GM19463 (cell line): ENCODE measurements around the gene B4GALNT3.

ENCODE experiments used
- ATAC-seq: cut with Tn5 transposase; IDR thresholded peaks from one replicate; pipeline ENCODE4 v1.9.1; 2021; ENCODE audit warnings: mild to moderate bottlenecking, moderate library complexity; ENCODE audit not compliant: unreplicated experiment

Gene B4GALNT3

DNA sequence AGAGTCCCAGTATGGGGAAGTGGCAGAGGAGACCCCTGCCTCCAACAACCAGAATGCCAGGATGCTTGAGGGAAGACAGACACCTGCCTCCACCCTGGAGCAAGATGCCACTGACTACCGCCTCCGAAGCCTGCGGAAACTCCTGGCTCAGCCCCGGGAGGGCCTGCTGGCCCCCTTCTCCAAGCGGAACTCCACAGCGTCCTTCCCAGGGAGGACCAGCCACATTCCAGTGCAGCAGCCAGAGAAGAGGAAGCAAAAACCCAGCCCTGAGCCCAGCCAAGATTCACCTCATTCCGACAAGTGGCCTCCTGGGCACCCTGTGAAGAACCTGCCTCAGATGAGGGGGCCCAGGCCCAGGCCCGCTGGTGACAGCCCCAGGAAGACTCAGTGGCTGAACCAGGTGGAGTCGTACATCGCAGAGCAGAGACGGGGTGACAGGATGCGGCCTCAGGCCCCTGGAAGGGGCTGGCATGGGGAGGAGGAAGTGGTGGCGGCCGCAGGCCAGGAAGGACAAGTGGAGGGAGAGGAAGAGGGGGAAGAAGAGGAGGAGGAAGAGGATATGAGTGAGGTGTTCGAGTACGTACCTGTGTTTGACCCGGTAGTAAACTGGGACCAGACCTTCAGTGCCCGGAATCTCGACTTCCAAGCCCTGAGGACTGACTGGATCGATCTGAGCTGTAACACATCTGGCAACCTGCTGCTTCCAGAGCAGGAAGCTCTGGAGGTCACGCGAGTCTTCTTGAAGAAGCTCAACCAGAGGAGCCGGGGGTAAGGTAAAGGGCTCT is 93.7 kb downstream of the B4GALNT3 start:
- no peak for ATAC-seq

DNA sequence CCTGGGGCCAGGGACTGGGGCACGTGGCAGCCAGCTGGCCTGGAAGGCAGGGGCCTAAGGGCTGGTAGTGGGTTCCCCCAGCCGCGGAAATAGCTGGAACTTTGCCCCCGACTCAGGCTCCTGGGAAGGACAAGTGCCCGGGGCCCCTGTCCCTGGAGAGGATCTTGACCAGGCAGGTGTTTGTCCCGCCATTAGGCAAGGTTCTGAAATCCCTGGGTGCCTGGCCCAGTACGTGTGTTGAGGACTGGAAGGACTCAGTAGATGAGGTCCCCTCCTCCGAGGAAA is 94.2 kb downstream of the B4GALNT3 start:
- ATAC-seq = no peak

DNA sequence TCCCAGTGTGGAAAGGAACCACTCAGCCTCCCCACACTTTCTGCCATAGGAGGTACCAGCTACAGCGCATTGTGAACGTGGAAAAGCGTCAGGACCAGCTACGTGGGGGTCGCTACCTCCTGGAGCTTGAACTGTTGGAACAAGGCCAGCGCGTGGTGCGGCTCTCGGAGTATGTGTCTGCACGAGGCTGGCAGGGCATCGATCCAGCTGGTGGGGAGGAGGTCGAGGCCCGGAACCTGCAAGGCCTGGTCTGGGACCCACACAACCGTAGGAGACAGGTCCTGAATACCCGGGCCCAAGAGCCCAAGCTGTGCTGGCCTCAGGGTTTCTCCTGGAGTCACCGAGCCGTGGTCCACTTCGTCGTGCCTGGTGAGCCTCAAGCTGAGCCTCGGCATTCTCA is 96.8 kb downstream of the B4GALNT3 start:
- ATAC-seq = no peak

DNA sequence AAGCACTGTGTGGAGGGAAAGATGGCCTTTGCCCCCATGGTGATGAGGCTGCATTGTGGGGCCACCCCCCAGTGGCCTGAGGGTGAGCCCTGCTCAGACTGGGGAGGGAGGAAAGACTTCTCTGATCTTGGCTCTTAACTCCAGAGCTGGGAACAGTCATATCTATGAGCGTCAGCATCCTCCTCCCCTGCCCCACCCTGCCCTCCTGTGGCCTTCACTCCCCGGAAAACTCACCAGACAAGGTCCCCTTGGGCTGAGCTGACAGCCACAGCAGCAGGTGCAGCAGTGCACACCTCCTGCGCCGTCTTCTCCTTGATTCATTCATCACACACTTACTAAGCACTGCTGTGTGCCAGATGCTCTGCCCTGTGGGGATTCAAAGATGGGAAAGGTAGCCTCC is 98.8 kb downstream of the B4GALNT3 start:
- ATAC-seq = no peak

DNA sequence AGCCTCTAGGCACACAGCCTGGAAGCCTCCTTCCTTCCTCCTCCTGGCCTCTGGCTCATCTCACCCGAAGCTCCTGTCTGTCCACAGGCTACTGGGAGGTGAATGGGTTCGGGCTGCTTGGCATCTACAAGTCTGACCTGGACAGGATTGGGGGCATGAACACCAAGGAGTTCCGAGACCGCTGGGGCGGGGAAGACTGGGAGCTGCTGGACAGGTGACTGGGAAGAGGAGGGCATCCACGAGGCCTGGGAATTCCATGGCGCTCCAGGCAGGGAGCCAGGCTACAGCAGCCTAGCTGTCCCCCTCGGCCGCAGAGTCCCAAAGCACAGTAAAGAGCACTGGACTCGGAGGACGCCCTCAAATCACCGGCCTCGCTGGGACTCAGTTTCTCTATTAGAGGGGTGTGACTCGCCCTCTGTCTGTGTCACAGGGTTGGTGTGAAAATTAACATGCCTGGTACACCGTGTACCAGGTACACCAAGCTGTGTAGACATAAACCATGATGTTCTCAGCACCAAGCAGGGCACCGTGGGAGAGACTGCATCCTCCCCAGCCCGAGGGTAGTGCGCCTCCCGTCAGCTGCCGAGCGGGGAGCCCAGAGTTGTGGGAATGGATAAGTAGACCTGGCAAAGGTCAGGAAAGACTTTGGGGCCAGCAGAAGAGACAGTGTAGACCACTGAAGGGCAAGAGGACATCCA is 99.6 kb downstream of the B4GALNT3 start:
- ATAC-seq = no peak

DNA sequence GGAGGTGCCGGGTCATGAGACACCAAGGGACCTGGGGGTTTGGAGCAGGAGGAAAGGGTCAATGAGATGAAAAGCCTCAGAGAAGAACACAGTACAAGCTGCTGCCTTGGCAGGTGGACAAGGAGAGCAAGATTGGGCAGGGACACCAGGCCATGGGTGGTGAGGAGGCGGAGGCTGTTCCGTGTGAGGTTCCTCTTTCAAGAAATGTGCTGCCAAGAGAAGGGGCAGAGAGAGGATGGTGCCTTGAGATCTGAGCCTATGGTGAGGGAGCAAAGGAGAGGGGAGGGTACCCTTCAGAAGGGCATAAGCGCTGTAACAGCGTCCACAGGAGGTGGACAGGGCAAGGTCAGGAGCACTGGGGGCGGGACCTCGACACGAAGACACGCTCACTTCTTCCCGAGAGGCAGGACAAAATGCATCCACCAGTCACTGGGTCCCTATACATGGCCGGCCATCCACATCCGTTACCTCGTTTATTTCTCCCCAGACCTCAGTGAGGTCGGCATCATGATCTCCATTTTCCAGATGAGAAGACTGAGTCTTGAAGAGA is 100.2 kb downstream of the B4GALNT3 start:
- ATAC-seq = no peak

DNA sequence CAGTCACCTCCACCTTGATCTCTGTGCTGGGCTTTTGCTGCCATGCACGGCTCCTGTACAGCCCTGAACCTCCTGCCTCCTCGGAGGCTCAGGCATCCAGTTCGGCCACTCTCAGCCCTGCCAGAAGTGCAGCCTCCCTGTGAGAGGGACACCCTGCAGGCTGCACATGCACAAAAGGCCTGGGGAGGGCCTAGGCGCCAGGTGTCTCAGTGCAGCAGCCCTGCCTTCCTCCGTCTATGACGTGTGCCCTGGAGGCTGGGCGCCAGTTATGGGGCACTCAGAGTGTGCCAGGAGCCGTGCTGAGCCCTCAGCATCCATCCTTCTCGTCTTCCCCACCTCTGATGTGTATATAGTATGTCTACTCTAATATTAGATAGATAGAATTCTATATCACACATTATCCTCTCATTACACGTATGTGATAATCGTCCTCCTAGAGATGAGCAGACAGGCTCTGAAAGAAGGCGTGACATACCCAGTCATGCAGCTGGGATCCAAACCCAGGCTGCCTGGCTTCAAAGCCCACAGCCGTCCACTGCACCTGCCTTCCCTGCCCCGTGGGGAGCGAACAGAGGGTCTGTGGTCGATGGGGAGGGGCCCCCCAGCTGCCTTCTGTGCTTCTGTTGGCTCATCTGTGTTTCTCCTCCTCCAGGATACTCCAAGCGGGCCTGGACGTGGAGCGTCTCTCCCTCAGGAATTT is 101.1 kb downstream of the B4GALNT3 start:
- ATAC-seq = no peak

DNA sequence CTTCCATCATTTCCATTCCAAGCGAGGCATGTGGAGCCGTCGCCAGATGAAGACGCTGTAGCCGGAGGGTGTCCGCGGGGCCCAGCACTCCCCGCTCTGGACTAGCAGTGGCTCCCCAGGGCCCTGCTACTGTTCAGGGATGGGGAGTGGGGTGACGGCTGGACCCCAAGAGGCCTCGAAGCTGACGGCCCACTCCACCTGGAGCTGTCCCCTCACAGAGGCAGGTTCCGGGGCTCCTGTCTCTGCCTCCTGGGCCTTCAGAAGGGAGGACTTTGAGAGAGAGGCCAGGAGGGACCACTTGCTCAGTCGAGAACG is 101.6 kb downstream of the B4GALNT3 start:
- no peak for ATAC-seq

DNA sequence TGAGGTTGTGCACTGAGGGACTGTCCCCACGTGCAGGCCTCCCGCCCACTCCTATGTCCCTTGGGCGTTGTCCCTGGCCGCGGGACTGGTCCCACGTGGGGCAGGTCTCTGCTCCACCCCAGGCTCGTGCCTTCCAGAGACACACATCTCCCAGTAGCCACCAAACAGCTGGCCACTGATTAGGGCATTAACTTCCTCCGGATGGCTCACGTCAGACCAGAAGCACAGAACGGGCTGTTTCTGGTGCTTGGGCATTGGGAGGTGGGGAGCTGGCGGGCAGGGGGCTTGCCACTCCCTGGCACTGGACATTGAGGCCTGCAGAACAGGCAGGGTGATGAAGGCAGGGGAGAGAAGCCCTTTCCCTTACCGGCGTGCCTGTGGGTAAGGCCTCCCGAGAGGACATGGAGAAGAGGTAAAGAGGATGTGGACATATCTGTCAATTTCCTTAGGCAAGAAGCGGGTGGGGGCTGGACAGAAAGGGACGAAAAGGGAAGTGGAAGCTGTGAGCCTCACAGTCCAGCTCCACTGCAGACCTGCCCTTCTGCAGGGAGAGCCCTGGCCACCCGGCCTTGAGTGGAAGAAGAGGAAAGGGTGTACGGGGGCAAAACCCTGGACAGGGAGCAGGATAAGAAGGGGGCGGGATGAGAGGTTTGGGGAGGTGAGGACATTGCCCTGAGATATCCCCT is 102.3 kb downstream of the B4GALNT3 start:
- no peak for ATAC-seq

DNA sequence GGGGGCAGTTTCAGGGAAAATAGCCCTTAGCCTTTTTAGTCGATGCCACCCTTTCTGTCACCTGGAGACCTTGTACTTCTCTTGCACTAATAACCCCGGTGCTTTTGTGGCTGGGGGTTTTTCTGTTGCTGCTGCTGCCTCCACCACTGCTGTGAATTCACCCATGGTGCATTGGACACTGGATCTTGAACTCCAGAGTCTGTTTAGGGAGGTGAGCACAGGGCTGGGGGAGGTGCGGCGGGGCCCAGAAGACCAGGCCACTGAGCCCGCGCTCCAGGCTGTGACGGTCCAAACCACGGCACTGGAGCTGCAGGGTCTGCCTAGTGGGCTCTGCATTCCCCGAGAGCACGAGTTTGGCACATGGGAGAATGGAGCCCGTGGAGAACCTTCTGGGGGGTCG is 102.9 kb downstream of the B4GALNT3 start:
- no peak for ATAC-seq

DNA sequence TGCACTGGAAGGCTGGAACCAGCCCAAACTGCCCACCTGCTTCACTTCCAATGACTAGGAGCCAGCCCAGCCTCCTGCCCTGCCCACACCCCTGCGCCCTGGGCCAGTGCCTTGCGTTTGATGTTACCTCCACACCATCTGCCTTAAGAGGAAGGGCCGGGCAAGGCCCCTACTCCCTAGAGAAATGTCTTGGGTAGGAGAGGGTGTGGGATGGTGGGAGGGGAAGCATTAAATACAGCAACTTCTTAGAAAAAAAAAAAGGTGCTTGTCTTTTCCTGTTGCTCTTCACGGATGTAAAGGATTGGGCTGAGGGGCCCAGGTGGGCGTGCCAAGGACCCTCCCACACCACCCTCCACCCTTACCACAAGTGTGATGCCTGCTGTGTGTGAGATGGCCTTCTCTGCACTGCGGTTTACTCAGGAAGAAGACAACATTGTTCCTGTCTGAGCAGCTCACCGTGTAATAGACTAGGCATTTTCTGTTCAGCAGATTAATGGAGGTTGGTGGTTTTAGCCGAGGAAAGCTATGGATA is 103.6 kb downstream of the B4GALNT3 start:
- ATAC-seq = no peak

DNA sequence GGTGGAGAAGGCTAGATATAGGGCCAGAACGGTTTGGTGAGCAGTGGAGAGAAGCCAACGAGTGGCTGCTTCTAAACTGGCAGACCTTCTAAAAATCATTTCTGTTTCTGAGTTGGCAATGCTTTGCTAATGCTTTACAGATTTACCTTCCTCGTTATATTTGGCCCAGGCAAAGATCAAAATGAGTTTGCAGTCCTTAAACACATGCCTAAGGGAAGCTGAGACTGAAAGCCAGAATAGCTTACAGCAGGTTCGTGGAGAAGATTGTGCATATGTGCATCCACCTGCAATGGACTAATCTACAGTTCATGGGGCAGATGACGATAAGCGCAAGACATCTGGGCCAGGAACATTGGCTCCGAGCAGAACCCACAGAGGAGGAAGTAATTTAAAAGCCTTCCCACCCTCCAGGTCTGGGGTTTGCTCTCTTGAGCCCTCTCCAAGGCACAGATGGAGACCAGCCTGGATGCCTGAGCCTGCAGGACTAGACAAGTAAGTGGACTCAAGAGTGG is 104.1 kb downstream of the B4GALNT3 start:
- ATAC-seq = no peak

DNA sequence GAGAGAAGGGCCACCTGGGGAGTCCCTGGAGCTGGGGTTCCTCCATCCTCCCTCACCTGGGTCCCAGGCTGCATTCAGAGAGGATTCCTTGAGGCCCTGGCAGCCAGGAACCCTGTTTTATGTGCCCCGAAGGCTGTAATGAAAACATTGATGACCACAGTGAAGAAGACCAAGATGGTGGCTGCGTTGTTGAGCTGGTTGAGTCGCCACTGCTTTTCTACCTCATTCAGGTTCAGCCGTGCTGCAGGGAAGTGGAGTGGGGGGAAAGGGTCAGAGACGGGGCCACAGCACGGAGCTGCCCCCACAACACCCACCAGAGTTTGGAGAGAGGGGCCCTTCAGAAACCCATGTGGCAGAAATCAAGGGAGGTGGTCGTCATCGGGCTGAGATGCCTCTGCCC is 105.4 kb downstream of the B4GALNT3 start:
- no peak for ATAC-seq

DNA sequence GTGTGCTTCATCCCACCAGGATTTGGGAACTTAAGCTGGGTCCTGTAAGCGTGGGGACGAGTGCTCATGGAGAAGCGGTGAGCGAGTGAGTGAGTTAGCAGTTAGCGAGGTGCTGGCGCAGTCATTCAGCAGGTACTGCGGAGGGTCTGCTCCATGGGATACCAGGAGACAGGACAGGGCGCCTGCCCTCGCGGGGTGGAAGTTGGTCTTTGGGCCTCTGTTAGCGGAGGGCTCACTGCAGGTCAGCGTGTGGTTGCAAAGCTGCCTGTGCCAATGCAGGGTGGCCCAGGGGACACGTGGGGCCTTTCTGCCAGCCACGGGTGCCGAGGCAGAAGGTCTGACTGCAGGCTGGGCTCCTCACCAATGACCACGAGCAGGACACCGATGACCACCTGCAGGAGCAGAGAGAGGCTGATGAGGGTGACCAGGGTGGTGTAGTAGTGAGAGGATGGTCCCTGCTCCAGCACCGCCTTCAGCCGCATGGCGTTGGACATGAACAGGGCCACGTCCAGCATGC is 105.9 kb downstream of the B4GALNT3 start:
- ATAC-seq = no peak

DNA sequence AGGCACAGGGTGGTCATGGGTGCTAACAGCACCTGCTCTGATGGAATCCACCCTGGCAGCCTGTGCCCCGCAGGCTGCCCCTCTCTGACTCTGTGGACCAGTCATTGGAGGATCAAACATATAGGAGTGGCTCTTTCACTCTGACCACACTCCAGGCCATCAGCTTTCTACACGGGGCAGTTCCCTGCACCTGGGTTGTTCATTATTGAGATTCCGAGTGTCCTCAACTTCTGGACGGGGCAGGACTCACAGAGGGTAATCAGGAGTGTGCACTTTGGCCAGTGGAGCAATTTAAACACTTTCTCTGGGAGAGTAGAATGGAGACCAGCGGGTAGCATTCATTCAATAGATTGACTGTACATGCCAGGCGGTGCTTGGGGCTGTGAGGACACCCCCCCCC is 108.7 kb downstream of the B4GALNT3 start:
- no peak for ATAC-seq

DNA sequence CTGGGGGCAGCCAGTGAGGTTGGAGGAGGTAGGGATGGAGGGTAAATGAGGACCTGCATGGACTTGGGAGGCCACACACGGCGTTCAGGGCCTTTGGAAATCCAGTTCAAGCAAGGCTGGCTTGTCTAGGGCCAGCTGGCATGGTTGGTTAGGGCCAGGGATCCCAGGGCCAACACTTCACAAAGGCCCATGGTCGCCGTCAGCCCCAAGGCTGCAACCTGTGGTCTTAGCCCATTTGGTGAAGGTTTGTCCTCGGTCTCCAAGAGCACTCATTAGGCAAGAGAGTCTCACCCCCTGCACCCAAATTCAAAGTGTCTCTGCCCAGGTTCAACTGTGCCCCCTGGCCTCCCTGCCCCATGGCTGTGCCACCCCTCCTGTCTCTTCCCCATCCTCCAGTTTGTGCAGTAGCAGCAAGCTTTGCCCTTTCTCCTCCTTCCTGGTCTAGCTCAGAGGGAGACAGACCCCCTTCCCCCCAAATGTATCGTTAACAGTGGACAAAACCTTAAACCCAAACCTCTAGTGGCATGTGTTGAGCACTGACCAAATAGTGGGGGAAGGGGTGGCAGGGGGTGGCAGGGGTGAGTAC is 109.4 kb downstream of the B4GALNT3 start:
- no peak for ATAC-seq

DNA sequence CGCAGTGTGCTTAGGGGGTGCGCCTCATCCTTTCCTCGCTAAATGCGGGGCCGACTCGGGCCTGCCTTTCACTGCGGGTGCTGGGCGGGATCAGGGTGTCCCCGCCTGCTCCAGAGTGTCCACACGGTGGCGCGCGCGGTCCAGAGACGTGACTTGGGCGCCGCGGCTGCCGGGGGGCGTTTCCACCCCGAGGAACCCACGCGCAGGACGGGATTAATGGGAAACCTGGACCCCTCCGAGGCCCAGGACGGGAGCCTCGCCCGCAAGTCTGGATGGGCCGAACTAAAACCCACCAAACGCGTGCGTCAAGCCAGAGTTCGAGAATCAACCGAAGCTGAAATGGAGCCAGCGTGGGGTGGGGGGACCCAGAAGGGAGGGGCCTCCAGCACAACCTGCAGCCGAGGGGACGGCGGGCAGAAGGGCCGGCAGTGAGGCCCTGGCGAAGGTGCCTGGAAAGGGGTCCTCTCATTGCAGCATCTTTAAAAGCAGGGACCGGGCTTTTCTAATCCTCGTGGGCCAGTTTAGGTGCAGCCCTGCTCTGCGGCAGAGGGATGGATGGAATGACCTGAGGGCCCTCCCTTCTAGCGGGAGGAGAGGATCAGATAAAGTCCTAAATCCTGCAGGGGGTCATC is 110.2 kb downstream of the B4GALNT3 start:
- peak; percentile 66 for ATAC-seq

DNA sequence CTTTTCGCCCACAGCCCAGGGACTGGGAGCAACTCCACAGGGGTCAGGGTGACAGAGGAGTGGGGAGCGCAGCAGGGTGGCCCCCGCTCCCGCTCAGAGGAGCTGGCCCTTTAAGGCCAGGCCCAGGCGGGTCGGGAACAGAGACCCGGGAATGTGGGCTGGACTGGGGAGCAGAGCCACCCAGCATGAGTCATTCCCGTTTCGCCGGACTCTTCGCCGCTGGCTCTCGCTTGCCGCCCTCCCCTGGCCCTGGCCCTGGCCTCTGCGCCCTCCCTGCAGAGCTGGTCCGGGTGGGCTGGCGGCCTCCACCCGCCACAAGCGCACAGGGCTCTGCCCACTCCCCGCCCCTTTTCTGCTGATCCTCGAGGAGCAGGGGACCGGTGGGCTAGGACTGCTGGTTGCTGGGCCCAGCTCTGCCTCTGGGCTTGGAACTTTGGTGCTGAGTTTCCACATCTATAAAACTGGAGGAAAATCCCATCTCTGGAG is 110.7 kb downstream of the B4GALNT3 start:
- no peak for ATAC-seq

DNA sequence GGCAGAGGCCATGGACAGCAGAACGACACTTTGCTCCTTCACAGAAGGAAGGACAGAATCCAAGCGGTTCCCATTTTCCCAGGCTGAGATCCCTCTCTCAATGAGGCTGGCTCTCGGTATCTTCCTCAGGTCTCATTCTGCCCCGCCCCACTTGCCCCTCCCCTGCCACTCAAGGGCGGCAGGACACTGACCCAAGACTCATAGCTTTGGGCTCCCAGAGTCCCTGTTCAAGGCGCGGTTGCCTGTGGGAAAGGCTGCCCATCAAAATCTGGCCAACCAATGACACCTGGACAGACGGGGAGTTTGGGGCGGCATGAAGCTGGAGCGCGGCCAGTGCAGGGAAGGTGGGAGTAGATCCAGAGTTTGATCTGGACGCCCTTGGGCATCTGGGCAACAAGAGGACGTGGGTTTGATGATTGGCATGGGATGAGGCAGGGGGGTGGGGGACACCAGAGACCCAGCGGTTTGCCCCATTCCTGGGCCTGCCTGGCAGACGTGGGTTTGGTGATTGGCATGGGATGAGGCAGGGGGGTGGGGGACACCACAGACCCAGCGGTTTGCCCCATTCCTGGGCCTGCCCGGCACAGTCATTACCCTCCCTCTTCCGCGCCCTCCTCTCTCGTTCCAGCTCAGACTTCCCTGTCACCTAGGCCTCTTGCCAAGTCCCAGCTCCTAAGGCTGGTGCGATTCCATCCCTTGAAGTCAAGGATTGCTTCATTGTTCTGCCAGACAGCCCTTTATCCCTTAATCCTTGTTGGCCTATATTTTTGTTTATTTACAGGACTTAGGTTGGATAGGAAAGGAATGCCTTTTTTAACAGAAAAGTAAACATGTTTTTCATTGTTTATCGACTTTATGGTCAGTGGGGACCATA is 111.4 kb downstream of the B4GALNT3 start:
- no peak for ATAC-seq
